ENCODE data around the gene CISD2.
A peak's percentile ranks its signal among the peaks of the same experiment; 100 is the strongest.
"Not testable (repeated sequence)": the region's sequence is repeated elsewhere in the genome, so short reads cannot be mapped to it uniquely, and the experiment has no call there.

Gene CISD2

GRCh38 chr4:102867278-102868152 lies 1.3 kb upstream of the CISD2 start:
- Histone ChIP-seq H3K4me1 (ENCODE audit: insufficient read depth, low read length) (0 out of 2 replicates have a peak, but pooled peaks cover 5% of the 10 kb centered on the region), H3K36me3 (ENCODE audit: insufficient read depth, low read length) (no peaks in the 10 kb centered on the region), H3K9ac (ENCODE audit: low read depth, low read length) (peak overlapping the region; percentile 98; the same call in 1 of the 2 replicates), H3K9me3 (ENCODE audit: control insufficient read depth, insufficient read depth, low read length) (no peaks in the 10 kb centered on the region)

- peaks cover 5% of the 10 kb centered on the region; the same call in 1 of the 2 replicates for H3K36me3 ChIP-seq (ENCODE audit: insufficient read depth, low read length)
- H3K9ac ChIP-seq (ENCODE audit: low read depth, low read length) = peak overlapping the region; percentile 98
- 0 out of 2 replicates have a peak, but pooled peaks cover 5% of the 10 kb centered on the region for H3K4me1 ChIP-seq (ENCODE audit: insufficient read depth, low read length)
- no peaks in the 10 kb centered on the region for H3K9me3 ChIP-seq (ENCODE audit: control insufficient read depth, insufficient read depth, low read length)
Measured at GRCh38 chr4:102868153-102868780, 525 bp upstream of the CISD2 start.

- Histone ChIP-seq H3K4me1 (ENCODE audit: insufficient read depth, low read length) (0 out of 2 replicates have a peak, but pooled peaks cover 5% of the 10 kb centered on the region), H3K9me3 (ENCODE audit: control insufficient read depth, insufficient read depth, low read length) (no peaks in the 10 kb centered on the region), H3K9ac (ENCODE audit: low read depth, low read length) (peak overlapping the region; percentile 98), H3K36me3 (ENCODE audit: insufficient read depth, low read length) (peaks cover 7% of the 10 kb centered on the region; the same call in 1 of the 2 replicates)
Measured at GRCh38 chr4:102869569-102870197, 891 bp downstream of the CISD2 start.

GRCh38 chr4:102871772-102872171 lies 3.0 kb downstream of the CISD2 start:
- Histone ChIP-seq H3K4me1 (ENCODE audit: insufficient read depth, low read length) (0 out of 2 replicates have a peak, but pooled peaks cover 5% of the 10 kb centered on the region), H3K9me3 (ENCODE audit: control insufficient read depth, insufficient read depth, low read length) (peaks cover 9% of the 10 kb centered on the region), H3K9ac (ENCODE audit: low read depth, low read length) (no peak overlapping the region), H3K36me3 (ENCODE audit: insufficient read depth, low read length) (peaks cover 8% of the 10 kb centered on the region; the same call in 1 of the 2 replicates)

GRCh38 chr4:102877477-102878106 lies 8.8 kb downstream of the CISD2 start:
- H3K36me3 ChIP-seq (ENCODE audit: insufficient read depth, low read length) = not testable (repeated sequence)

GRCh38 chr4:102878349-102878748 lies 9.6 kb downstream of the CISD2 start:
- H3K9ac ChIP-seq (ENCODE audit: low read depth, low read length); H3K36me3 ChIP-seq (ENCODE audit: insufficient read depth, low read length); H3K4me1 ChIP-seq (ENCODE audit: insufficient read depth, low read length): not testable (repeated sequence)
- peaks cover 12% of the 10 kb centered on the region for H3K9me3 ChIP-seq (ENCODE audit: control insufficient read depth, insufficient read depth, low read length)

More at GRCh38 chr4:102877477-102878106, 8.8 kb downstream of the CISD2 start:
- H3K4me1 ChIP-seq (ENCODE audit: insufficient read depth, low read length); H3K9ac ChIP-seq (ENCODE audit: low read depth, low read length): not testable (repeated sequence)
- peaks cover 12% of the 10 kb centered on the region for H3K9me3 ChIP-seq (ENCODE audit: control insufficient read depth, insufficient read depth, low read length)

- Histone ChIP-seq H3K9me3 (ENCODE audit: control insufficient read depth, insufficient read depth, low read length) (peaks cover 12% of the 10 kb centered on the region), H3K9ac (ENCODE audit: low read depth, low read length) (no peak overlapping the region), H3K36me3 (ENCODE audit: insufficient read depth, low read length) (peaks cover 3% of the 10 kb centered on the region; the same call in 1 of the 2 replicates), H3K4me1 (ENCODE audit: insufficient read depth, low read length) (no peaks in the 10 kb centered on the region)
Measured at GRCh38 chr4:102878901-102879300, 10.1 kb downstream of the CISD2 start.

GRCh38 chr4:102881343-102881742 lies 12.6 kb downstream of the CISD2 start:
- no peaks in the 10 kb centered on the region; the same call in 1 of the 2 replicates for H3K36me3 ChIP-seq (ENCODE audit: insufficient read depth, low read length)
- no peaks in the 10 kb centered on the region for H3K4me1 ChIP-seq (ENCODE audit: insufficient read depth, low read length)
- peaks cover 7% of the 10 kb centered on the region; the same call in 1 of the 2 replicates for H3K9me3 ChIP-seq (ENCODE audit: control insufficient read depth, insufficient read depth, low read length)
- H3K9ac ChIP-seq (ENCODE audit: low read depth, low read length) = no peak overlapping the region

- Histone ChIP-seq H3K9ac (ENCODE audit: low read depth, low read length) (no peak overlapping the region), H3K4me1 (ENCODE audit: insufficient read depth, low read length) (no peaks in the 10 kb centered on the region), H3K36me3 (ENCODE audit: insufficient read depth, low read length) (no peaks in the 10 kb centered on the region), H3K9me3 (ENCODE audit: control insufficient read depth, insufficient read depth, low read length) (no peaks in the 10 kb centered on the region)
Measured at GRCh38 chr4:102883278-102883677, 14.5 kb downstream of the CISD2 start.

- not testable (repeated sequence) for H3K4me1 ChIP-seq (ENCODE audit: insufficient read depth, low read length)
Measured at GRCh38 chr4:102888570-102888969, 19.8 kb downstream of the CISD2 start.

GRCh38 chr4:102889866-102890265 lies 21.1 kb downstream of the CISD2 start:
- H3K9ac ChIP-seq (ENCODE audit: low read depth, low read length); H3K4me1 ChIP-seq (ENCODE audit: insufficient read depth, low read length); H3K36me3 ChIP-seq (ENCODE audit: insufficient read depth, low read length); H3K9me3 ChIP-seq (ENCODE audit: control insufficient read depth, insufficient read depth, low read length): not testable (repeated sequence)

More at GRCh38 chr4:102888570-102888969, 19.8 kb downstream of the CISD2 start:
- not testable (repeated sequence) for H3K9me3 ChIP-seq (ENCODE audit: control insufficient read depth, insufficient read depth, low read length); H3K36me3 ChIP-seq (ENCODE audit: insufficient read depth, low read length); H3K9ac ChIP-seq (ENCODE audit: low read depth, low read length)

GRCh38 chr4:102896547-102896946 lies 27.8 kb downstream of the CISD2 start:
- H3K4me1 ChIP-seq (ENCODE audit: insufficient read depth, low read length); H3K9me3 ChIP-seq (ENCODE audit: control insufficient read depth, insufficient read depth, low read length); H3K9ac ChIP-seq (ENCODE audit: low read depth, low read length); H3K36me3 ChIP-seq (ENCODE audit: insufficient read depth, low read length): not testable (repeated sequence)

GRCh38 chr4:102897610-102898009 lies 28.8 kb downstream of the CISD2 start:
- H3K9me3 ChIP-seq (ENCODE audit: control insufficient read depth, insufficient read depth, low read length); H3K36me3 ChIP-seq (ENCODE audit: insufficient read depth, low read length); H3K4me1 ChIP-seq (ENCODE audit: insufficient read depth, low read length); H3K9ac ChIP-seq (ENCODE audit: low read depth, low read length): not testable (repeated sequence)

- no peaks in the 10 kb centered on the region for H3K4me1 ChIP-seq (ENCODE audit: insufficient read depth, low read length)
- H3K9me3 ChIP-seq (ENCODE audit: control insufficient read depth, insufficient read depth, low read length) = no peaks in the 10 kb centered on the region
- H3K9ac ChIP-seq (ENCODE audit: low read depth, low read length) = no peak overlapping the region
- H3K36me3 ChIP-seq (ENCODE audit: insufficient read depth, low read length) = no peaks in the 10 kb centered on the region
Measured at GRCh38 chr4:102901804-102902203, 33.0 kb downstream of the CISD2 start.
